ENCODE results near the gene IL6R.
"Not testable (repeated sequence)": the region's sequence is repeated elsewhere in the genome, so short reads cannot be mapped to it uniquely, and the experiment has no call there.

Gene IL6R

DNA sequence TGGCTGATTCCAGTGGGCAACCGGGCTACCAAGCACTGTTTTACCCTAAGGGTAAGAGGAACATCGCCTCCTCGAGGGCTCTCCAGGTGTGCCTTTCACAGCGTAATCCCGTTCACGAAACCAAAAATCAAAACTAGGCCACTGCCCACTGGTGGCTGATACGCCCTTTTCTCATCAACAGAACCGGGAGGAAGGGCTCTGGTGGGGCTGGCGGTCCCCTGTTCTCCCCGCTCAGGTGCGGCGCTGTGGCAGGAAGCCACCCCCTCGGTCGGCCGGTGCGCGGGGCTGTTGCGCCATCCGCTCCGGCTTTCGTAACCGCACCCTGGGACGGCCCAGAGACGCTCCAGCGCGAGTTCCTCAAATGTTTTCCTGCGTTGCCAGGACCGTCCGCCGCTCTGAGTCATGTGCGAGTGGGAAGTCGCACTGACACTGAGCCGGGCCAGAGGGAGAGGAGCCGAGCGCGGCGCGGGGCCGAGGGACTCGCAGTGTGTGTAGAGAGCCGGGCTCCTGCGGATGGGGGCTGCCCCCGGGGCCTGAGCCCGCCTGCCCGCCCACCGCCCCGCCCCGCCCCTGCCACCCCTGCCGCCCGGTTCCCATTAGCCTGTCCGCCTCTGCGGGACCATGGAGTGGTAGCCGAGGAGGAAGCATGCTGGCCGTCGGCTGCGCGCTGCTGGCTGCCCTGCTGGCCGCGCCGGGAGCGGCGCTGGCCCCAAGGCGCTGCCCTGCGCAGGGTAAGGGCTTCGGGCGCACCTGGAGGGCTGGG, at the start of gene IL6R:
IL6R (plus strand) TSS at position 360 of the 763 bp plus-strand sequence; CDS start at position 647, 287 bp downstream.
- peak; percentile 41 to 63 for DNase-seq (ENCODE audit: low read depth in 2 of 2)

DNA sequence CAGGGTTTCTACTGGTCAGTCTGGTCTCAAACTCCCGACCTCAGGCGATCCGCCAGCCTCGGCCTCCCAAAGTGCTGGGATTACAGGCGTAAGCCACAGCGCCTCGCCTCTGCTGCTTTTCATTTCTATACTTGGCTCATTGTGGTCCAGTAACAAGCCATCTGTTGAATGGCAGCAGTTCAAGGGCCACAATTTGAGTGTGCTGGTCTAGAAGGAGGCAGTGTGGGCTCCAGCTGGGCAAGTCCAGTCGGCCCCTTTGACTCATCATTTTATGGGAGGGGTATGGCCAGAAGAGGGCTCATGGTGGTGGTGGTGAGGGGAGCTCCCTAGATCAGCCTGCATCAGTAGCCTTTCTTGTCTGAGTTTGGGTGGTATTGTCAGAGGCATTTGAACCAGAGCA, 46.6 kb upstream of the IL6R start:
- no peak for DNase-seq (ENCODE audit: low read depth in 2 of 2)

DNA sequence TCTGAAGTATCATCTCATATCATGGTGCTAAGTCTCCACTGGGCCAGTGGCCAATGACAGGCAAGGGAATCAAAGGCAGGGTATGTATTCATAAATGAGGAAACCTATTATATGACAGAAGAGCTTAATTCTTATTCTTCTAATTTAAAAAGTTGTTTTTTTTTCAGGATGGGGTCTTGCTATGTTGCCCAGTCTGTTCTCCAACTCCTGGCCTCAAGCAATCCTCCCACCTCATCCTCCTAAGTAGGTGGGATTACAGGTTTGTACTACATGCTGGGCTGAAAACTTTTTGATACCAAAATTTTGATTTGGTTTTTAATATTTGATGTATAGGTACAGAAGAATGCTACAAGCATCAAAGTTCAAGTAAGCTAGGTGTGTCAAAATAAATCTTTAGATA, 44.9 kb upstream of the IL6R start:
- DNase-seq (ENCODE audit: low read depth in 2 of 2) = no peak

DNA sequence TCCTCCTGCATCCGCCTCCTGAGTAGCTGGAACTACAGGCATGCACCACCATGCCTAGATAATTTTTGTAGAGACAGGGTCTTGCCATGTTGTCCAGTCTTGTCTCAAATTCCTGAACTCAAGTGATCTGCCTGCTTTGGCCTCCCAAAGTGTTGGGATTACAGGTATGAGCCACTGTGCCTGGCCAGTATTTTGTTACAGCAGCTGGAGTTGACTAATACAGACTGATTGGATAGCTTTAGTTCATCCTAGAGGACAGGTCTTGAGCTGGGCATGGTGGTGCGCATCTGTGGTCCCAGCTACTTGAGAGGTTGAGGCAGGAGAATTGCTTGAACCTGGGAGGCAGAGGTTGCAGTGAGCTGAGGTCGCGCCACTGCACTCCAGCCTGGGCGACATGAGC, 44.3 kb upstream of the IL6R start:
- not testable (repeated sequence) for DNase-seq (ENCODE audit: low read depth in 2 of 2)

DNA sequence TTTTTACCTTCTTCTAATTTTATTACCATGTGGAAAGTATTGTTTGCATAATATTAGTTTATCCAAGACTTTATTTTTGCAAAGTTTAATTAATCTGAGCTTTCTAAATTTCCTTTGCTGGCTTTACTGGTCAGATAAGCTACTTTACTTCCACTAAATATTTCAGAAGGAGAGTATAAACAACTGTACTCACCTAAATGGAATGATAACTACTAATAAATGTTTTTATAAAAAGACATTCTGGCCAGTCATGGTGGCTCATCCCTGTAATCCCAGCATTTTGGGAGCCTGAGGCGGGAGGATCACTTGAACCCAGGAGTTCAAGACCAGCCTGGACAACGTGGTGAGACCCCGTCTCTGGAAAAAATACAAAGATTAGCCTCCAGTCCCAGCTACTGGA, 43.8 kb upstream of the IL6R start:
- DNase-seq (ENCODE audit: low read depth in 2 of 2) = no peak

DNA sequence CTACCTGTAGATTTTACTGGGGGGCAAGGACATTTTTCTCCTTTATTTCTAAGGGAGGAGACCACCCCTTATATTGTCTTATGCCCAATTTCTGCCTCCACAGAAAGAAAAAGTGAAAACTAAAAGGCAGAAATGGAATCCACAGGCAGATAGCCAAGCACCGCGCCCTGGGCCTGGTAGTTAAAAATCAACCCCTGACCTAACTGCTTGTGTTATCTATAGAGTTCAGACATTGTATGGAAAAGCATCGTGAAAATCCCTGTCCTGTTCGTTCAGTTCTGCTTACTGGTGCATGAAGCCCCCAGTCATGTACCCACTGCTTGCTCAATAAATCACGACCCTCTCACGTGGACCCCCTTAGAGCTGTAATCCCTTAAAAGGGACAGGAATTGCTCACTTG, 33.7 kb upstream of the IL6R start:
- no peak for DNase-seq (ENCODE audit: low read depth in 2 of 2)

DNA sequence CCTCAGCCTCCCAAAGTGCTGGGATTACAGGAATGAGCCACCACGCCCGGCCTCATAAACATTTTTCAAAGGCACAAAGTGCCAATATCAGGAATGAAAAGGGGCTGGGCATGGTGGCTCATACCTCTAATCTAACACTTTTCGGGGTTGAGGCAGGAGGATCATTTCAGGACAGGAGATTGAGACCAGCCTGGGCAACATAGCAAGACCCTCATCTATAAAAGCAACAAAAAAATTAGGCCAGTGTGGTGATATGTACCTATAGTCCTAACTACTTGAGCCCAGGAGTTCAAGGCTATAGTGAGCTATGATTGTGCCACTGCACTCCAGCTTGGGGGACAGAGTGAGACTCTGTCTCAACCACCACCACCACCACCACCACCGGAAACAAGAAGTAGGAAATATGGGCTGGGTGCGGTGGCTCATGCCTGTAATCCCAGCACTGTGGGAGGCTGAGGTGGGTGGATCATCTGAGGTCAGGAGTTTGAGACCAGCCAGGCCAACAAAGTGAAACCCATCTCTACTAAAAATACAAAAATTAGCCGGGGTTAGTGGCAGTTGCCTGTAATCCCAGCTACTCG, 31.3 kb upstream of the IL6R start:
- DNase-seq (ENCODE audit: low read depth in 2 of 2) = peak in 1 of 2 experiments; percentile 19

DNA sequence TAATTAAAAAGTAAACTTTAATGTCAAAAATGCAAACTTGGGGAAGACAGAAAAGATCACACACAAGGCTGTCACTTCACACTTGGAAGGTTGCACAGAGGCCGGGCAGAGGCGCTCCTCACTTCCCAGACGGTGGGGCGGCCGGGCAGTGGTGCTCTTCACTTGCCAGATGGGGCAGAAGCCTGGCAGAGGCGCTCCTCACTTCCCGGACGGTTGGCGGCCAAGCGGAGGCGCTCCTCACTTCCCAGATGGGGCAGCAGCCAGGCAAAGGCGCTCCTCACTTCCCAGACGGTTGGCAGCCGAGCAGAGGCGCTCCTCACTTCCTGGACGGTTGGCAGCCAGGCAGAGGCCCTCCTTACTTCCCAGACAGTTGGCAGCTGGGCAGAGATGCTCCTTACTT, 25.8 kb upstream of the IL6R start:
- DNase-seq (ENCODE audit: low read depth in 2 of 2) = no peak

DNA sequence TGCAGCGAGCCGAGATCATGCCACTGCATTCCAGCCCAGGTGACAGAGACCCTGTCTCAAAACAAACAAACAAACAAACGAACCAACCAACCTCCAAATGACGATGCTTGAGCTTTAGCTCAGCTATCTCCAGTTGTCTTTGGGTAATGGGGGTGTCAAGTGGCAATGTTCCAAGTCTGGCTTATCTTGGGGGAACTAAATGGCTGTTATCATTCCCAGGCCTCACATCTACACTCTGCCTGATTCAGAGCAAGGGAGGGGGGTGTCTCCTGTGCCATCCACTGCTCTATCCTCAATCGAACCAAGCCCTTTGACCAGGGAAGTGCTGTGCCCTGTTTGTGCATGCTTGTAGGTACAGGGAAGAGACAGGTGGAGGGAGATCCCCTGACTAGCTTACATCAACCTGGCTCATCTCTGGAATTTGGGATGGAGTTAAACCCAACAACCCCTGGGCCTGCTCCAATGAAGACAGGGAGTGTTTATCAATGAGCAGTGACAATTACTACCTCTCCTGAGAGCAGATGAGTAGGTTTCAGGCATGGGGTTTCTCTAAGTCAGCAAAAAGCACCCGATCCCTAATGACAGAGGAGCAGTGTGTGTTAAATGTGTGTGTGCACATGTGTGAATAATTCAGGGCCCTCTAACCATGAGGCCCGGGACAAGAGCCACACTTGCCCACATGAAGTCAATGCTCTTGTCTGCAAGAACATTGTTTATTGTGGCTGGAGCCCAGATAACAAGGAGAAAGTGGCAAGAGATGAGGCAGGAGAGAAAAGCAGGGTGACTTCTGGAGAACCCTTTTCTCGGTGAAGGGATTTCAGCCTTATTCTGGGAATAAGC, 20.3 kb upstream of the IL6R start:
- no peak for DNase-seq (ENCODE audit: low read depth in 2 of 2)

DNA sequence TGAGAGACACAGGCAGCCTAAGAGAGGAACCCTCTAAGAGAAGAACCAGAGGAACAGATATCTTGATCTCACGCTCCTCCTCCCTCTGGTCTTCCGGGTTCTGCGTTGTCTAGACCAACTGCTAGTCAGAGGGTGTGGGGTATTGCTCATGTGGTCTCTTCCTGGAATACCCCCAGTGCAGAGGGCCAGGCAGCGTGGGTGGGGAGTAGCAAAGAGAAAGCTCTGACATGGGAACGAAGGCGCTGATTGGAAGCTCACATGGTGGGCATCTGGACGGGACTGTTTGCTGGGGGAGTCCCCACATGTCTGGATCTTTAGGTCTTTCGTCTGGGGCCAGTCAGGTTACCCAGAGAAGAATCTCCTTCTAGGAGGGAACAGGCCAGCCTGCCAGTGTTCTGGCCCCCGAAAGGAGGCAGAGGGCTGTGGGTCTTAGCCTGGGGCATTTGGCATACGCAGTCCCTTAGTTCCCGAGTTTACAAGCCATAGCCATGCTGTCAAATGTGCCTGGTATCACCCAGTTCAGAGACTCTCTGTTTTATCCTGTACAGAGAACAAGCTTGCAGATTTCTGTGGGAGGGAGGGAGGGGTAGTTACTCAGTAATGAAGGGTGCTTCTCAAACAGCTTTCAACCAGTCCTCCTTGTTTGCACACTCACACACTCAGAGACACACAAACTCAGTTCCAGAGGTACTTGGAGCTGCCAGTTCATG, 18.3 kb upstream of the IL6R start:
- peak; percentile 54 to 68 for DNase-seq (ENCODE audit: low read depth in 2 of 2)

DNA sequence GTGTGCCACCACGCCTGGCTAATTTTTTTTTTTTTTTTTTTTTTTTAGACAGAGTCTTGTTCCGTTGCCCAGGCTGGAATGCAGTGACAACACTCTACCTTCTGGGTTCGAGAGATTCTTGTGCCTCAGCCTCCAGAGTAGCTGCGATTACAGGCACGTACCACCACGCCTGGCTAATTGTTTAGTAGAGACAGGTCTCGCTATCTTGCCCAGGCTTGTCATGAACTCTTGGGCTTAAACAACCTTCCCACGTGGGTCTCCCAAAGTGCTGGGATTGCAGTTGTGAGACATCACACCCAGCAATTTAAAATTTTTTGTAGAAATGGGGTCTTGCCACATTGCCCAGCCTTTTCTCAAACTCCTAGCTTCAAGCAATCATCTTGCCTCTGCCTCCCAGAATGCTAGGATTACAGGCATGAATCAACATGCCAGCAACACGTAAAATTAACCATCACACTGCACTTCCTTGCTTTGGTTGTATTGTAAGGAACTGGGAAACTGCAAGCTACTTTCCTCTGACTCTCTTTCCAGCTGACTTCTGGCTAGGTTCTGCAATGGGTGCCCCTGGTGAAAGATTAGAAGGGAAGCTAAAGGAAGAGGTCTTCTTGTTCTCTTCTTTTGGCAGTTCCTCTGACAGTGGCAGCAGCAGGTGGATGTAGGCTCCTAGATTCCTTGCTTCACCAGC, 13.9 kb upstream of the IL6R start:
- DNase-seq (ENCODE audit: low read depth in 2 of 2) = no peak

DNA sequence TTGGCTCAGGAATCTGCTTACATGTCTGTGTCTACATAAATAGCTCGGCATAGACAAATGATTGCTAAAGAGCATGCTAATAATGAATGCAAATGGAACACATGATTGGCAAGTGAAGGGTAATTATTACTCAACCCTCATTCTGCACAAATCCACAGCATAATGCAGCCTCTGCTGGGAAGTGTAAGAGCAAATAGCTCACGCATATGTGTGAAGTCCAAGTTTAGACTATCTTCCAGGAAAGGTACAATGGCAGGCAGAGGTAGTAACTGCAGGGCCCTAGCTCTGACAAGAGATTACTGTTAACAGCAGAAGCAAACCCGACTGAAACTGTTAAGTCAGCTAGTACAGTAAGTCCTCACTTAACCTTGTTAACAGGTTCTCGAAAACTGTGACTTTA, 7.0 kb upstream of the IL6R start:
- DNase-seq (ENCODE audit: low read depth in 2 of 2) = no peak

DNA sequence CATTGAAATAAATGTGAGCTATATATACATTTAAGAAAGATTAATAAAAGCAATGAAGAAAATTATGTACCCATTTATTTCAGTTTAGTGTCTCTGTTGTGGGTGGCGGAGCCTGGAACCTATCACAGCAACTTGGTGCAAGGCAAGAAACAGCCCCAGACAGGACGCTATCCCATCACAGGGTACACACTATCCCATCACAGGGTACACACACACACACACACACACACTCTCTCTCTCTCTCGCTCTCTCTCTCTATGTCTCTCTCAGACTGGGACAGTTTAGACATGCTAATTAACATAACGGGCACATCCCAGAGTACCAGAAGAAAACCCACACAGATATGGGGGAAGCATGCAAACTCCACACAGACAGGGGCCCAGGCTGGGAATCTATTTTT, 6.5 kb upstream of the IL6R start:
- DNase-seq (ENCODE audit: low read depth in 2 of 2) = no peak

DNA sequence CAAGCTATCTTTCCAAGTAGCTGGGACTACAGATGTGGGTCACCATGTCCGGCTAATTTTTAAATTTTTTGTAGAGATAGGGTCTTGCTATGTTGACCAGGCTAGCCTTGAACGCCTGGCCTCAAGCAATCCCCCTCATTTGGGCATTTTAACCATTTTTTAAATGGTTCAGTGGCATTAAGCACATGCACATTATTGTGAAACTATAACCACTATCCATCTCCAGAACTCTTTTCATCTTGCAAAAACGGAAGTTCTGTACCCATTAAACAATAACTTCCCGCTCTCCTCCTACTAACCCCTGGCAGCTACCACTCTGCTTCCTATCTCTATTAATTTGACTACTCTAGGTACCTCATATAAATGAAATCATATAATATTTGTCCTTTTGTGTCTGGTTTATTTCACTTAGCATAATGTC, 4.8 kb upstream of the IL6R start:
- DNase-seq (ENCODE audit: low read depth in 2 of 2) = no peak

DNA sequence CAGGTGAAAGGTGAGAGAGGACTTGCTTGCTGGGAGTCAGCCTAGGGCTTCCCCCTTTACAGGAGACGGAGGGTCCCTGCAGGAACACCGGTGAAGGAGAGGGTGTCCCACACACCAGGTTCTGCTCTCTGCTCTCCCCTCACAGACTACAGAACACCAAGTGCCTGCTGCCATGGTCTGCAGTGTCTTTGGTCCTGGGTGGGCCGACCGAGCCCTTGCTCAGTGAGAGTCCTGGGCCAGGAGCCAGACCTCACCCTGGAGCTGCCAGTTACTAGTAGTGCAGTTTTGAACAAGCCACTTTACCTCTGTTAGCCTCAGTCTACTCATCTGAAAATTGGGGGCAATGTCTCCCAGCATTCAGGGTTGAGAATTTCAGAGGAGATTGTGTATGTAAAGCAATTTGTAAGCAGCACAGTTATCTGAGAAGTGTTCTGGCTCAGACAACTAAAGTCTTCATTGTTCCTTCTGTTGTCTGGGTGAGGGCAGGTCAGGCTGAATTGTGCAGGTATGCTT, 2.7 kb upstream of the IL6R start:
- no peak for DNase-seq (ENCODE audit: low read depth in 2 of 2)

DNA sequence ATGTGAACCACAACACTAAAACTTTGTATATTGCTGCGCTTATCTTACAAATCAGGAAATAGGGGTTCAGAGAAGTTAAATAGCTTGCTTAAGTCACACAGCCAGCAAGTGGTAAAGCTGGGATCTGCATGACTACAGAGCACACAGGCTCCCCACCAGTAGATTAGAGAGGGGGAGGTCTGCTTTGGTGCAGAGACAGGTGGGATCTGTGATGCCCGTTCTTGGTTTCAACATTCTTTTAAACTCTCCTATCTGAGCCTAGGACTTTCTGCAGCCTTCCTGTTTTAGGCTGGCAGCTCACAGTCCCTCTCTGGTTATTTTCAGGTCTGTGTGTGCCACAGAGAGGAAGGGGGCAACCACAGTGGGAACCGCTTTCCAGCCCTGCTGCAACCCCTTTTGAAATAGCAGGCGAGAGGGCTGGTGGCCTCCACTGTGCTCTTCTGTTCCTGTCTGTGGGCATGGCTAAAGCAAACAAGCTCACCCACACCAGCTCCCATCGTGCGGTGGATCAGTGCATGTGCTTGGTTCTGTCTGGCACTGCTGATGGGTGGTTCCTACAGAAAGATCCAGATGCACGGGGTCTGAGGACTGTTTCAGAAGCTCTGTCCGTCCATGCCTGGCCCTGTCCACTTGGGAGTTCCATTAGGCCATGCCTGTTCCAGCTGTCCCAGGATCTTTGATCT, 1.7 kb upstream of the IL6R start:
- no peak for DNase-seq (ENCODE audit: low read depth in 2 of 2)

DNA sequence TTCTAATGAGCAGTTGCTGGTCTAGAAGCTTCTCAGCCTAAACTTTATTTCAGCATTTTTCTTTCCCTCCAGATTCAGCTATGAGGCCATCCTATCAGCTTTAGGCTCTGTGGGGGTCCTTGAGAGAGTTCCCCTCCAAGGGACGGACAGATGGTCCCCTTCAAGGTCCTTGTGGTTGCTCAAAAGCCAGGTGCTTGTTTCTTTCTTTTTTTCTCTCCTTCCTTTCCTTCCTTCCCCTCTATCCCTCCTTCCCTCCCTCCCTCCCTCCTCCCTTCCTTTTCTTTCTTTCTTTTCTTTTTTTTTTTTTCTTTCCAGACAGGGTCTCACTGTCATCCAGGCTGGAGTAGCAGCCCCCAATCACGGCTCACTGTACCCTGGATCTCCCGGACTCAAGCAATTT, 1.2 kb upstream of the IL6R start:
- DNase-seq (ENCODE audit: low read depth in 2 of 2) = no peak

DNA sequence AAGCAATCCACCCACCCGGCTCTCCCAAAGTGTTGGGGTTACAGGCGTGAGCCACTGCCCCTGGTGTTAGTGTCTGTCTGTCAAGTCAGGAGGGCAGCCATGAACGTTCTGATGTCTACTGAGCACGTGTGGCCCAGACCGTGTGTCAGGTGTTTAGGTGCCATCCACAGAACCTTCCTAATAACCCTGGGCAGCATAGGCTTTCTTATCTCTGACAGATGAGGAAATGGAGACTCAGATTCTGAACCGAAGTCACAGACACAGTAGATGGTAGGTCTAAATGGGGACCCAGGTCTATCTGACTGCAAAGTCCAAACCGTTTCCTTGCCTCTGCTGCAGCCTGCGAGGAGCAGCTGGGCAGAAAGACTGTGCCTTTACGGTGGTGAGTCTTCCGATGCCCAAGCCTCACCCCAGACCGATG, 622 bp upstream of the IL6R start:
- DNase-seq (ENCODE audit: low read depth in 2 of 2) = no peak

DNA sequence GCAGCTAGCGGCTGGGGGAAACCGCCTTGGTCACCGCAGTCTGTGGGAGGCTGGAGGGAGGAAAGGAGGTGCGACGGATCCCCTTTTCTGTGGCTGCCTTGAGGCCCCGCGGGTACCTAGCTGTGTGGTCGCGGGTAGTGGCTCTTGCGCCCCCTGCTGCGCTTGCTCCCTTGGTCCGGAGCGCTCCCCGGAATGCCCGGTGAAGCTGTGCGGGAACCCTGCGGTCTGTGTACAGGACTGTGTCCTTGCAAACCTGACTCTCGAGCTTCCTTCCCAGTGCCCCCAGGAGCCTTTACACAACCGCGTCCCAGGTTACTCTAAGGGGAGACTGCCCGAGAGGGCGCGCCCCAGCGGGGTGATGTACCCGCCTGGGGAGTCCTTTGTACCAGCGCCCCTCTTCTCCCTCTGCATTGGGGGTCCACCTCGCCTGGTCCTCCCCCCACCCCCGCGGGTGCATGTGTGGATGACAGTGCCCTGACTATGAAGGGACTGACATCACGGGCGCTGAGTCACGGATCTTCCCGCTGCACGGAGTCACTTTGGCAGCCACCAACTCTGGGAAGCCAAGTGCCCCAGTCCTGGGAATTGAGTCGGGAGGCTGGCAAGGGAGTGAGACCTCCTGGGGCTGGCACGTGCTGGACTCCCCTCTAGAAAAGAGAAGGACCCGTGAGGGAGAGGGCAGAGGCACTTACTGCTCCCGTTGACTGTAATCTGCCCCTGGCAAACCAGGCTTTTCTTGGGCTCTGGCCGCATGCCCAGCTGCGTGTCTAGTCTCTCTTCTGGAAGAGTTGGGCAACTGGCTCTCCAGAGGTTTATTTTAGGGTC, 816 bp downstream of the IL6R start:
- peak; percentile 60 to 65 for DNase-seq (ENCODE audit: low read depth in 2 of 2)

DNA sequence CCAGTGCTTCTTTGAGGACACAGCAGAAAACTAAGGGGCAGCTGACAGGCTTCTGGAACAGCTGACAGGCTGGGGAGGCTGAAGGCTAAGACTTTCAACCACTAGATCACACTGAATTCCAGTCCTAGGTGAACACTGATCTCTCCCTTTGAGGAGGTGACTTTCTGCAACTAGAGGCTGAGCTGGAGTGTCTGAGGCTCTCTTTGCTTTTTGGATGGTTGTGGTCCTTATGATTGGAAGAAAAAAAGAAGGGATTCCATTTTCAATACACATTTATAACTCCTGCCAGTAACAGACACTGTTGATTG, 1.4 kb downstream of the IL6R start:
- no peak for DNase-seq (ENCODE audit: low read depth in 2 of 2)

Data from stimulated activated CD4-positive, alpha-beta T cell treated with anti-CD3 and anti-CD28 coated beads, Interleukin-12 subunit alpha, Interleukin-12 subunit beta, amount 100 ng/mL, for 24 hours (primary cell).